ENCODE measurements around the gene IQGAP2.

IQGAP2 gene

DNA sequence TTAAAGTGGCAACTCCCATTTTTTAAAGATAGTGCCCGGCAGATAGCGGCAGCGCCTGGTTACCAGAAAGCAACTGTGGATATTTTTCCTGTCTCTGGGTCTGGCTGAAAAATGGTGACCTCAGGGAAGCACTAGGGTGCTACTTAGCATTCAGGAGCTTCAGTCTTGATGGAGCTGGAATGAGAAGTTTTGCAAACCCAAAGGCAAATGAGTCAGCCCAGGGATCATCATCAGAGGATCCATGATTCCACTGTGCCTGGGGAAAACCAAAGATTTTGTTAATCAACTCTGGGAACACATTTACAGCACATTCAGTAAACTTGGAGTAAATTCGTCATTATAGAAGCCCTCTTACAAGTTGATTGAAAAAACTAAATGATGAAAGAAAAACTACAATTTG, 339.5 kb downstream of the IQGAP2 start:
- no peak for FAIRE-seq
- no peak for DNase-seq (ENCODE audit: insufficient read length, low spot score)
- no peak for TF ChIP-seq POLR2A (IDR thresholded peaks at IDR 0.05; ENCODE audit: low read depth, low read length)

DNA sequence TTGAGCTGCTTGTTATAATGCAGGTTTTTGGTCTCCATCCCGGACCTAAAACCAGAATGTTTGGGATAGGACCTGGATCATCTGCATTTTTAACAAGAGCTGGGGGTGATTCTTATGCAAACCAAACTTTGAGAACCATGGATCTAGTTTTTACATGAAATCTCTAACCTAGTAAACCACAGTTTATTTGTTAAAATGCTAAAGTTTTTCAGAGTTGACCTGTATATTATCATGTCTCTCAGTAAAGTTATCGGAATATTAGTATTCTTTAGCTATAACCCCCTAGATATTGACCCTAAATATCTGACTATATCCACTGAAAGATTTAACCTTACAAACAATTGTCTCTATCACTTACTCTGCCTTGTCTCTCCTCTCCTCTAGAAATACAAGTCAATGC, 341.5 kb downstream of the IQGAP2 start:
- FAIRE-seq: no peak
- TF ChIP-seq POLR2A (IDR thresholded peaks at IDR 0.05; ENCODE audit: low read depth, low read length): no peak
- DNase-seq (ENCODE audit: insufficient read length, low spot score): no peak

DNA sequence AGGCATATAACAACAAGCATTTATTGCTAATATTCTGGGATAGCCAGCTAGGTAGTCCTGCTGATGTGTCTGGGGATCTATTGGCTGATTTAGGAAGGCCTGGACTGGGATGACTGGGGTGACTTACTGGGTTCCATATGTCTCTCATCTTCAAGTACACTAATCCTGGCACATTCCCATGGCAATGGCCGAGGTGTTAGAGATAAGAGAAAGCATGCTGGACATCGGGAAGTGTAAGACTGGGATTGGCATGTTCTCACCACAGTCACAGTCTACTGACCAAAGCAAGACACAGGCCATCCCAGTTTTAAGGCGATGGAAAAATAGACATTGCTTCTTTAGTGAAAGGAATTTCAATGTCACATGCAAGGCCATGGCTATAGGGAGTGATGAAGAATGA, 342.6 kb downstream of the IQGAP2 start:
- FAIRE-seq (no peak), DNase-seq (ENCODE audit: insufficient read length, low spot score) (no peak)
- no peak for TF ChIP-seq POLR2A (IDR thresholded peaks at IDR 0.05; ENCODE audit: low read depth, low read length)

DNA sequence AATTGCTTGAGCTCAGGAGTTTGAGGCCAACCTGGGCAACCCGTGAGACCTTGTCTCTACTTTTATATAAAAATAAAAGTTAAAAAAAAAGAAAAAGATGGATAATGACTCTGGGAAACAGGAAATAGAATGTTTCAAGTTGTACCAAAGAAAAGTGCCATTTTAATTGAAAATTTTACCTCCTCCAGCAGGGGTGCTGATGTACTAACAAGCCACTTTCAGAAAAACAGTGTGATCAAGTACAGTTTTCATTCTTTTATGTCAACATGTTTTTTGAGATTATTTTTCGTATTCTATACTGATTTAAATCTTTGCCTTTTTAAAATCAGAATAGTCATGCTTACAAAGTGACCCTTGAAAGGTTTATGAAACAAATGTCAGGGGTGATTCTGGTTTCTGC, 343.6 kb downstream of the IQGAP2 start:
- TF ChIP-seq POLR2A (IDR thresholded peaks at IDR 0.05; ENCODE audit: low read depth, low read length): no peak
- FAIRE-seq: no peak
- DNase-seq (ENCODE audit: insufficient read length, low spot score): no peak

DNA sequence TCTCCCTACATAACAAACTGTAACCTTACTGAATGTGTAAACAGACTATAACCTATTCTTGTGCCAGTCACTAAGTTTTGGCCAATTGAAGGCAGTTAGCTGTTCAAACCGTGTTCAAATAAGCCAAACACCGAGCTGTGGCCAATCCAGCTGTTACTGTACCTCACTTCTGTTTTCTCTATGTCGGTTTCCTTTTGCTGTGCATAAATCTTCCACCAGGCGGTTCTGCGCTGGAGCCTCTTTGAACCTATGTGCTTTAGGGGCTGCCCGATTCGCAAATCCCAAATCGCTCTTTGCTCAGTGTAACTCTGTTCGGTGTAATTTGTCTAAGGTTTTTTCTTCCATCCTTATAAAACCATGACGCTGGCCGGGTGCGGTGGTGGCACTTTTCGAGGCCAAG, 344.6 kb downstream of the IQGAP2 start:
- DNase-seq (ENCODE audit: insufficient read length, low spot score): no peak
- no peak for TF ChIP-seq POLR2A (IDR thresholded peaks at IDR 0.05; ENCODE audit: low read depth, low read length)
- FAIRE-seq: no peak

DNA sequence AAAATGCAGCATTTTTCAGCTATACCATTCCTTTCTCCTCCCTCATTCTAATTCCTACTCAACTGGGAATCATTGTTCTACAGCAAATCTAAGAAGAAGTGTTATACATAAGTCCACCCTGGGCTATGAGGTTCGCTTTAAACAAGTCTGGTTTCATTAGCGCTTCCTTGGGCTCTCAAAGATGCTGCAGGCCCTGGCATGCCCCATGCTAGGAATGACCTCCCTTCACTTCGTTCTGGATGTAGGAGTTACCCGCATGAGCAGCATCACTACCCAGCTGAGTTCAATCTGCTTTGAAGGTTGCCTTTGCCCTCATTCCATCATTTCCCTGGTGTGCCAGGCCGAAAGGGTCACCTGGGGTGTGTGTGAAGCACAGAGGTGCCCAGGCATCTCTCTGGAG, 348.2 kb downstream of the IQGAP2 start:
- DNase-seq (ENCODE audit: insufficient read length, low spot score) (no peak), FAIRE-seq (no peak)
- TF ChIP-seq POLR2A (IDR thresholded peaks at IDR 0.05; ENCODE audit: low read depth, low read length): no peak

DNA sequence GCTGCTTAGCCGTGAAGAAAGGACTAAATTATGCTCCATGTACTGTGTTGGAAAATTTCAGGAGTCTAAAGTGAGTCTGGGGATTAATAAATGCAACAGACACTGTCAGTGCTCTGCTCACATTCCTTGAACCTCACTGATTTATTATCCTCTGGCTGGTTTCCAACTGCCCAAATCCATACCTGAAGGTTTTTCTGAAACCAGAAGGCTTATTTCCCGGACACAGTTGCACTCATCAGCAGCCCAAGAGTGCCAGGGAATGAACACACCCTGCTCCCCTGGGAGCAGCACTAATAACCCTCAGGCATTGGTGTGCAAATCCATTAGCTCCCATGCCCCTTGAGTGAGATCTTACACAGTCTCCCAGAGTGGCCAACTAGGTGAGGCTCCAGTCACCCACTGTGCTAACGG, 351.6 kb downstream of the IQGAP2 start:
- FAIRE-seq: no peak
- TF ChIP-seq POLR2A (IDR thresholded peaks at IDR 0.05; ENCODE audit: low read depth, low read length): no peak
- DNase-seq (ENCODE audit: insufficient read length, low spot score): no peak

DNA sequence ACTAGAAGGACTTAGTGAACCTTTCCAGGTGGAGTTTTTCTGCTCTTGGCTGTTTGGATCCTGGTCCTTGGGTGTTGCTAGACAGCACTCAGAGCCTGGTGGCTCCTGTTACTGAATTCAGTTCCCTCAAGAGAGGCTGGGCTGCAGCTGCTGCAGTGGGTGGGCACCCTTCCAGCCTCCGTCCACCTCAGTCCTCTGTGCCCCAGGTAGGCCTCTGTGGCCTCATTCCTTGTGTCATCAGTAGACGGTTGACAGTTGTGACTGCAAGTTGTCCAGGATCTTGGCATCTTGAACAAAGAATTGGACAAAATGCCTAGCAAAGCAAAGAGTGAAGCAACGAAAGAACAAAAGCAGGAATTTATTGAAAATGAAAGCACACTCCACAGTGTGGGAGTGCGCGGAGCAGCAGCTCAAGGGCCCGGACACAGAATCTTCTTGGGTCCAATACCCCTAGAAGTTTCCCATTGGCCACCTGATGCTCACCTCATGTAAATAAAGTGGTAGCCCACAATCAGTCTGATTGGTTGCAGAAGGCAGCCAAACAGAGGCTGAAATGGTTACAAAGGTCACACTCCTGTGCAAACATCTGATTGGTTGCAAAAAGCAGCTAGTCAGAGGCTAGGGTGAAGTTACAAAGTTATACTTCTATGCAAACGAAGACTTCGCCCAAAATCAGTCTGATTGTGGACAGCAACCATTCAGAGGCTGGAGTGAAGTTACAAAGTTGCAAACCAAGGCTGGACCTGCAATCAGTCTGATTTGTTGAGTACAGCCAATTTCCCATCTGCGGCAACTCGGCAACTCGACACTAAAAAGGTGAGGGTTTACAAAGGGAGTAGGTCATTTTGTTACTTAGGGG, 352.9 kb downstream of the IQGAP2 start:
- no peak for FAIRE-seq
- TF ChIP-seq POLR2A (IDR thresholded peaks at IDR 0.05; ENCODE audit: low read depth, low read length): no peak
- DNase-seq (ENCODE audit: insufficient read length, low spot score): no peak

DNA sequence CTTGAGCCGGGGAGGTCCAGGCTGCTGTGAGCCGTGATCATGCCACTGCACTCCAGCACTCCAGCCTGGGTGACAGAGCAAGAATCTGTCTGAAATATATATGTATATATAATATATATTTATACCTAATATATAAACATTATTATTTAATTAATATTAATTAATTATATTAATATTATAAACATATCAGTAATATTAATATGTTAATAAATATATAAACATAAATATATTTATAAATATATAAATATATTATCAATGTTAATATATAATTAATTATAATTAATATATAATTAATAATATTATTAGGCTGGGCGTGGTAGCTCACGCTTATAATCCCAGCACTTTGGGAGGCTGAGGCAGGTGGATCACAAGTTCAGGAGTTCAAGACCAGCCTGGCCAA, 354.0 kb downstream of the IQGAP2 start:
- FAIRE-seq: no peak
- no peak for TF ChIP-seq POLR2A (IDR thresholded peaks at IDR 0.05; ENCODE audit: low read depth, low read length)

More for the DNA sequence above, 354.0 kb downstream of the IQGAP2 start:
- no peak for DNase-seq (ENCODE audit: insufficient read length, low spot score)

Data from H54 (cell line).